Bone marrow (tissue), 2 donors: ENCODE data around the gene SSTR5.

ENCODE experiments used
- DNase-seq, 2 donors: peaks; one replicate each; lab custom pipeline; 2025; lab: John Stamatoyannopoulos, UW

Gene SSTR5

DNA sequence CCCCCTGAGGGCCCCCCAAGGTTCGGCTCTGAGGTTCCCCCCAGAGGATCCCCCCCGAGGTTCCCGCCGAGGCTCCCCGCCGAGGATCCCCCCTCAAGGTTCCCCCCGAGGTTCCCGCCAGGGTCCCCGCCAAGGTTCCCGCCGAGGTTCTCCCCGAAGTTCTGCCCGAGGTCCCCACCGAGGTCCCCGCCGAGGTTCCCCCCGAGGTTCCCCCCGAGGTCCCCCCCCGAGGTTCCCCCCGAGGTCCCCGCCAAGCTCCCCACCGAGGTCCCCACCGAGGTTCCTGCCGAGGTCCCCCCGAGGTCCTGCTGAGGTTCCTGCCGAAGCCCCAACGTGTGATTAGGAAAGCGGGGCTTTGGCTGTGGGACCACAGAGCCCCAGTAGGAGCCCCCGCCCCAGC is 32.2 kb upstream of the SSTR5 start:
- DNase-seq = no peak

DNA sequence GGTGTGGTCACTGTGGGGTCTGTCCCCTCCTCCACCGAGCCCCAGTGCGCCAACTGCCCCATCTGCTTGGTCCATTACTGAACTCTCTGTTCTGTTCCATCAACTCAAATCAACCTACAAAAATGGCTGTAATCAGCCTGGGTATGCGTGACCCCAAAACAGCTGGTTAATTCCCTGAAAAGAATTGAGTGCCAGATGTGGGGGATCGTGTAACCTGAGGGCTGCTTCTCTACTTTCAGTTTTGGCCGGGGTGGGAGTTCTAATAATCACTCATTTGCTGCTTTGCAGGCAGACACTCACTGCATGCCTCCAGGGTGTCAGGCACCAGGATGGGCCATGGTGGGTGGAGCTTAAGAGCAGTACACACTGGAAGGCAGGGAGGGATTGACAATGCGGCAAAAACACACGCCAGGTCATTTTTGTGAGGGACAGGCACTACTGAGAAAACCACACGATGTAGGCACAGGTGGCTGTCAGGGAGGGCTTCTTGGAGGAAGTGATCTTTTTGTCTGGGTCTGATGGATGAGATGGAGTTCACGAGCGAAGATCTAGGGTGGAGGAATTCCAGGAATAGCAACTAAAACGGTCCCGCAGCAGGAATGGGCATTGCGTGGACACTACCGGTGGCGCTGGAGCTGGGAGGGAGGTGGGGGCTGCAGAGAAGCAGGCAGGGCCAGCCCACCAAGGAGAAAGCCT is 30.4 kb upstream of the SSTR5 start:
- no peak for DNase-seq

GRCh38 chr16:1042866-1043265 is 29.7 kb upstream of the SSTR5 start:
- DNase-seq = no peak

DNA sequence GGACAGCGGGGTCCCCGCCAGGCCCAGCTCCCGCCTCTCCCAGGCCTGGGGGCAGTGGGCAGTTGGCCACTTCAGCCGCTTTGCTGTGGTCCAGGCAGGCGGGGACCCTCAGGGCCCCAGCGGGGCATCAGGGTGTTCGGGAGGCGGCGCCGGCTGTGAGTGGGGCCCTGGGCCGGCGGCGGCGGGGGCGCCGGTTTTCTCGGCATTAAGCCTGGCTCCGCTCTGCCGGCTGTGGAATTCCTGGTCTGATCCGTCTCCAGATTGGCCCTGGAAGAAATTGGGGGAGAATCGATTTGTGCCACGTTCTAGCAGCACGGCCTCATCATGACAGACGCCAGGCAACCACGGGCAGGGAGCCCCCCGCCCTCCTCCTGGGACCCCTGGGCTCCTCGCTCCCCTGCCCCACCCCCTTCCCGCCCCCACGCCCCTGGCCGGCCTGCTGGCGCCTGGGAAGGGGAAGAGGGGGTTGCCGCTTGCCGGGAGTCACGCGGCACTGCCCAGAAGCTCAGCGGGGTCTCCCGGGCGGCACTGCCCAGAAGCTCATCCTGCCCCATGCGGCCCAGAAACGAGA is 28.6 kb upstream of the SSTR5 start:
- DNase-seq = no peak

DNA sequence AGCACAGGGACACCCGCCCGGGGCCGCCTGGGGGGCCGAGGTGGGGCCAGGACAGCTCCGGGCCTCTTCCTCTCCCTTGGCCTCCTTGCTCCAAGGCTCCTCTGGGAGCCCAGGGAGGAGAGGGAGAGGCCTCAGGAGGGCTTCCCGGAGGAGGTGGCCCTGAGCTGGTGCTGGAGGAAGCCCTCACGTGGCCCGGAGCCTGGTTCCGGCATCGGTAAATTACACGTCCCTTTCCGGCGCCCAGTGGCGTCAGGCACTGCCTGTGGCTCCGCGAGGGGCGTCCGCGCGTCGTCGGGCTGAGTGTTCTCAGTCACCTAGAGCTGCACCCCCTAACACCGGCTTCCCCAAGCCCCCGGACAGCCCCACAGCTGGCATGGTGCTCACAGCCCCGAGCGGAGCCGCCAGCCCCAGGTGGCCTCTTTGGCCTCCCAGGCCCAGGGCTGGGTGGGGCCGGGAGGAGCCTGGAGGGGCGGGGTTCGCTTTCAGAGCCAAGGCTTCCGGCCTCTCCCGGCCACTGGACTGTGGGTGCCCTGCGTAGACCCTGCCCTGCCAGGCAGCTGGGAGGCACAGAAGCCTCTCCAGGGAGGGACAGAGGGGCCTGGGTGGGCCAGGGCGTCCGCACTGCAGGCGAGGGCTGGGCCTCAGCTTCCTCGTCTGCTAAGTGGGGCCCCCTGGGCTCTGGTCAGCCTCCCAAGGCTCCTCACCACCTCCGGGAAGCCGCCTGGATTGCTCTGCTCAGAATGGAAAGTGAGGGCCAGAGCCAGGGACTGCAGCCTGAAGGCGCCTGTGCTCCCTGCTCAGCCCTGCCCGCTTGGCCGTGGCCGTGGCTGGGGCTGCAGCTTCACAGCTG is 27.9 kb upstream of the SSTR5 start:
- DNase-seq = no peak

- no peak for DNase-seq
Observed at GRCh38 chr16:1045310-1045992, 27.1 kb upstream of the SSTR5 start.

DNA sequence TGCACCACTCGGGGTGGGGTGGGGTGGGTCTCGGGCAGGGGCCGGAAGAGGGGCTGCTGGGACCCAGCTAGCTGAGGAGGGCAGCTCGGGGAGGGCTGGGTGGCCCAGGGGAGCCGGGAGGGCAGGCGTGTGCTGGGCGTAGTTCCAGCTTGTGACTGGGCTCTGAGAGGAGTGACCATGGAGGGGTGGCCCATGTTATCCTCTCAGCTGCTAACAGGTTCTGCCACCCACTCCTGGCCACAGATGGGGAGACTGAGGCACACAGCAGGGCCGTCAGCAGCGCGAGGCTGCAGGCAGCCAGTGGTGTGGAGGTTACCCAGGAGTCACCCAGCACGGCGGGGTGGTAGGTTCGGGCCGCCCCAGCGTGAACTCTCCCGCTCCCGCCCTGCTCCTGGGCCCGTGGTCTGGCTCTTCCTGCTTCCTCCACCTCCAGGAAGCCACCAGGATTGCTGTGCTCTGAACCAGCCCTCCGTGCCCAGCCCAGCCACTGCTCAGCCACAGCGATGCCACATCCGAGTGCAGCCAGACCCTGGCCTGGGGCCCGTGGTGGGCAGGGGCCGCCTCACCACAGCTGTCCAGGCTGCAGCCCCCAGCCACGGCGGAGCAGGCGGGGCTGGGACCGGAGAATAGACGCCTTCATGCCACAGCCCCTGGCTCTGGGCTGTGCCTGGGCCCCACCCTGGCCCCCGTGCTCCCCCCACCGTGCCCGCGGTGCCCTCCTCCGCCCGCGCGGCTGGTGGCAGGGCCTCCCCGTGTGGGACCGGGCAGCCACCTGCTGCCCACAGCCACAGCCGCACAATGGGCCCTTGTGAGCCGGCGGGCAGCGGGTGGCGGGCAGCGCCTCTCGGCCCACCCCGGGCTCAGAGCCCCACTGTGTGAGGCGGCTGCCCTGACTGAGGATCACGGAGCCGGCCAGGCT is 26.3 kb upstream of the SSTR5 start:
- no peak for DNase-seq

- DNase-seq = no peak
Observed at GRCh38 chr16:1047123-1047522, 25.4 kb upstream of the SSTR5 start.

GRCh38 chr16:1047801-1048200 is 24.7 kb upstream of the SSTR5 start:
- DNase-seq = no peak

GRCh38 chr16:1048442-1049112 is 24.0 kb upstream of the SSTR5 start:
- no peak for DNase-seq

DNA sequence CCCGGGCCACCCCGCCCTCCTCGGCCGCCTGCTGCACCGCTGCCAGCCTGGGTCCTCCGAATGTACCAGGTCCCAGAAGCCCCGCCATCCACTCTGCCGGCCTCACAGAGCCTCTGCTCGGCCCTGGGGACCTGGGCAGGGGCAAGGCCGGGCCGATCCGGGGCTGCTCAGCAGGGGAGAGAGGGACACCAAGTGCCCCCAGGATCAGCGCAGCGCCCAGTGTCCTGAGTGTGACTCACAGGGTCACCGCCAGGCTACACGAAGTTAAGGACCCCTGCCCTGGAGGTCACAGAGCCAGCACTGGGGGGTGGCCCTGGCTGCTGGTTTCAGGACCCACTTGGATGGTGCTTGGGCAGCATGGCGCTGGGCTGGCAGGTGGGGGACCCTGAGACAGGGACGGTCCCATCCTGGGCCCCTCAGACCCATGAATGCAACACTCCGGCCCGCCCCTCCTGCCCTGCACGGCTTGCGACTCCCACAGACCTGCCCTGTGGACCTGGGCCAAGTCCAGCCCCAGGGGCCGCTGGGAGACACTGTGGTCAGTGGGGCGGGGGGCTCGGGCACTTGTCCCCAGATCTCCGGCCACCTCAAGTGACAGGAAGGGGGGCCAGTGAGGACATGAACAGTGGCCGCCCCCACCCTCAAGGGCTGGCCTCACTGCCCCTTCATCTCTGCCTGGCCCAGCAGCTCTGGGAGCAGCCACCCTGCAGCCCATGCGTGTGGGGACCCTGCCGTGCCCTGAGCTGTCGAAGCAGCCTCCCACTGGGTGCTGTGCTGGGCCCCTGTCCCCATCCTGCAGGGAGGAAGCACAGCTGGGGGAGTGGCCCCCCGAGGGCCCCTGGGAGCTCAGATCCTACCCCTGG is 23.2 kb upstream of the SSTR5 start:
- no peak for DNase-seq

DNA sequence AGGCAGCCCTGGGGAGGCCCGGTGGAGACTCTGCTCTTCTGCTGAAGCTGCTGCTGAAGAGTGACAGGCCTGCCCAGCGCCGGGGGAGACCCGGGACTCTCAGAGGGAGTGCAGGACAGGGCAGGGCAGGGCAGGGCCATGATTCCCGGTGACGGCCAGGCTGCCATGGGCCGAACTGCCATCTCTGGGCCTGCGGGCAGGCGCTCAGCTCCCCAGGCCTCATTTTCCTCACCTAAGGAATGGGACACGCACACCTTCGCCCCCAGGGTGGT is 22.6 kb upstream of the SSTR5 start:
- no peak for DNase-seq

- DNase-seq = no peak
Observed at GRCh38 chr16:1050516-1050915, 22.0 kb upstream of the SSTR5 start.

DNA sequence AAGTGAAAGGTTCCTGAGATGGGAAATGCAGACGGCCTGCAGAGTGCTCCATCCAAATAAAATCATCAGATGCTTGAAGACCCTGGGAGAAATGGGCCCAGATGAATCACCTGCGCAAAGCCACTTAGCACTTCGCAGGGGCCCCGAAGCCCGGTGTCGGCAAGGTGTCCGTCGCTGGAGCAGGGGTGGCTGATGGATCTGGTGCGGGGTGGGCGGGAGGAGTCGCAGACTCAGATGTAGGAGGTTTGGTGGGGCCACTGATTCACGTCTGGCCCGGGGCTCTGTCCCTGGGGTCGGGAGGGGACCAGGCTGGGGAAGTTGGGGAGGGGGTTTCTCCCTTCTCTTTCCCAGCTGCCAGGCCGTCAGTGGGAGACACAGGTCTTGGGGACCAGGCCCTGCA is 21.6 kb upstream of the SSTR5 start:
- DNase-seq = no peak

GRCh38 chr16:1051446-1051845 is 21.1 kb upstream of the SSTR5 start:
- DNase-seq = no peak

- no peak for DNase-seq
Observed at GRCh38 chr16:1052721-1053120, 19.8 kb upstream of the SSTR5 start.

GRCh38 chr16:1053121-1053521 is 19.4 kb upstream of the SSTR5 start:
- no peak for DNase-seq

GRCh38 chr16:1053700-1054368 is 18.7 kb upstream of the SSTR5 start:
- DNase-seq = no peak

DNA sequence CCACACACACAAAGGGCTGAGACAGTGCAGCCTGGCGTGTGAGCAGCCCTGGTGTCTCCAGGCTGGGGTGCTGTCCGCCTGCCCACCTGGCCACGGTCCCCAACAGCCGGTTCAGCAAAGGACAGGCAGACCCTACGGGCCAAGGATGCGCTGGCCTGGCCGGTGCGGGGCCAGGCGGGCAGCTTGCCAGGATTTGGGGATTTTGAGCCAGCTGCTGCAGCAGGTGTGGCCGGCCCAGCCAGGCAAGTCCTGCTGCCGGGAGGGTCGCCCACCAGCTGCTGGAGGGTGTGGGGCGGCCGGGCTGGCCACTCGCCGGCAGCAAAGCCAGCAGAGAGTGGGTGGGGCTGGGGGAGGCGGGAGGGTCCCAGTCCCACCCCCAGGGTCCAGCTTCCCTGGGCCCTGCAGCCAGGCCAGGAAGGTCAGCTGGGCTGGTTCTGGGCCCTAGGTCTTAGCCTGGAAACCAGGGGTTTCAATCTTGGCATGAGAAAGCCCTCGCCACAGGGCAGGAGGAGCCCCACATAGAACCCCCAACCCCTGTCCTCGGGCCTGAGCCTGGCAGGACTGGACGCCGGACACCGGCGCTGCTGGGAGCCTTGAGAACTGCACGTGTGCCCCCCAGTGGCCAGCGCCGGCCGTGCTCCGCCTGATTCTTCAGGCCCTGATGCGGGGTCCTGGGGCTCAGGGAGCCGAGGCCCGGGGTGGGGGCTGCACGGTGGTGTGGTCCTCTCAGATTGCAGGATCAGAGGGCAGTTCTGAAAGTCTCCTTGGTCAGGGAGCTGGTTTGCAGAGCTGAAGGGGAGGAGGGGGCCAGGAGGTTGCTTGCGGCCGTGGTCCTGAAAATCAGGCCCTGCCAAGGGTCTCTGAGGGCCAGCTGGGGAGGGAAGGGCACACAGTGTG is 17.6 kb upstream of the SSTR5 start:
- peak in 1 of 2 donors; percentile 2 for DNase-seq
